ENCODE measurements around the gene DUXB.

GRCh38 chr16:75750528-75750927 lies 49.3 kb upstream of the DUXB start:
- TF ChIP-seq CTCF (CRISPR knock-in tag; IDR thresholded peaks at IDR 0.05) (no peak), CC2D1A (CRISPR knock-in tag; IDR thresholded peaks at IDR 0.05) (no peak), SAFB2 (CRISPR knock-in tag; IDR thresholded peaks at IDR 0.05; ENCODE audit: borderline replicate concordance, low read depth) (no peak), EP300 (IDR thresholded peaks at IDR 0.05; ENCODE audit: low read depth in 2 of 2, low read length in 2 of 2) (no peak), EP300 (CRISPR knock-in tag; IDR thresholded peaks at IDR 0.05; ENCODE audit: borderline replicate concordance) (no peak), CREM (IDR thresholded peaks at IDR 0.05) (no peak), CREM (CRISPR knock-in tag; IDR thresholded peaks at IDR 0.05) (no peak)
